ENCODE results near the gene NRXN2.

DNA sequence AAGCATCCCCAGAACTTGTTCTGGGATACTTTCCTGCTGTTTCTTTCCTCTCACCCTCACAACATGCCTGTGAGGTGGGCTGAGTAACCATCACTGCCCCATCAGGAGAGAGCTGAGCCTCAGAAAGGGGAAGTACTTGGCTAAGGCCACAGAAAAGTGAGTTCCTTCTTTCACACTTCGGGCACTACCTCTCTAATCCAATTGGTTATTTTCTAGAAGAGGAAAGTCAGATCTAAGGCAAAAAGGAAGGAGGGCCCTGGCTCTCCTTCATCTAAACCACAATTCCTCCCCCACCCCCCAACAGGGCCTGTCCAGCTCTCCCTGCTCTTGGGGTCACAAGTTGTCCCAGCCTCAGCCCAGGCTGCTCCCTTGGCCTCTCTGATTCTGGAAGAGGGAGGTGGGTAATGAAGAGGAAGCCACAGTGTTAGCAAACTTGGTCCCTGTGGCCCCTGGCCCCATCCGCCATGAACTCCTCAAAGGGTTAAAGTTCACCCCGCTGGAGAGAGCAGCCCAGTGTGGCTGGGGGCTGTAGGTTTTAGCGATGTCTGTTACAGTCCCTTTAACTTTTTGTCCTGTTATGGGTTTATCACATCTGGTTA, 98.0 kb downstream of the NRXN2 start:
- TF ChIP-seq CTCF (conservative IDR thresholded peaks at IDR 0.05; ENCODE audit: low read length) (no peak), EZH2phosphoT487 (IDR thresholded peaks at IDR 0.05; ENCODE audit: borderline replicate concordance) (no peak)

Data from Loucy (cell line).